GM12878 (cell line): ENCODE results near the gene CITED2.

Experiments
- RCOR1 ChIP-seq: conservative IDR thresholded peaks from 2 replicates; pipeline ENCODE4 v1.6.1; 2012; ENCODE audit warnings: low read depth, low read length, improper control_type of control experiment
- TF ChIP-seq, protein P1 (sequence below), 3 experiments: IDR thresholded peaks in 2 of 3; conservative IDR thresholded peaks in 1 of 3; 2 replicates each; pipeline ENCODE4 v1.5.1; 2011; ENCODE audit warnings: low read depth in 3 of 3, low read length in 3 of 3, mild to moderate bottlenecking in 3 of 3, control low read depth in 2 of 3, moderate library complexity in 2 of 3, inconsistent platforms in 1 of 3, mixed read lengths in 1 of 3; ENCODE audit not compliant: control insufficient read depth in 2 of 3, insufficient read depth in 1 of 3; ENCODE audit errors: extremely low read depth in 1 of 3

DNA sequence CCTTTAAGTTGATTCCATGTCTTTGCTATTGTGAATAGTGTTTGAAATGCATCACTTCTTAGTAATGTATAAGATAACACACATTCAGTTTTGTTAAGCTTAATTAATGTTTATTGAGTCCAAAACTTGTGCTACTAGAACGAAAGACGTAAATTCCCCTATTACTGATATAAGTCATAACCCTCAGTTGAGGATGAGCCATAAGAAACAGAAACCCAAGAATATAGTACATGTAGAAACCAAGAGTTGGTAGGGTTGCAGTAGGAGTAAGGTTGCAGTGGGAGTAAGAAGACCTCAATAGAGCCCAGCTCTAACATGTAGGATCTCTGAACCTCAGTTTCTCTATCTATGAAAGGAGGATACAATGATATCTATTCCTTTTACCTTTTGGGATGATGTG lies 19.3 kb downstream of the CITED2 start:
- no peak for TF ChIP-seq RCOR1
- TF ChIP-seq, protein P1, sequence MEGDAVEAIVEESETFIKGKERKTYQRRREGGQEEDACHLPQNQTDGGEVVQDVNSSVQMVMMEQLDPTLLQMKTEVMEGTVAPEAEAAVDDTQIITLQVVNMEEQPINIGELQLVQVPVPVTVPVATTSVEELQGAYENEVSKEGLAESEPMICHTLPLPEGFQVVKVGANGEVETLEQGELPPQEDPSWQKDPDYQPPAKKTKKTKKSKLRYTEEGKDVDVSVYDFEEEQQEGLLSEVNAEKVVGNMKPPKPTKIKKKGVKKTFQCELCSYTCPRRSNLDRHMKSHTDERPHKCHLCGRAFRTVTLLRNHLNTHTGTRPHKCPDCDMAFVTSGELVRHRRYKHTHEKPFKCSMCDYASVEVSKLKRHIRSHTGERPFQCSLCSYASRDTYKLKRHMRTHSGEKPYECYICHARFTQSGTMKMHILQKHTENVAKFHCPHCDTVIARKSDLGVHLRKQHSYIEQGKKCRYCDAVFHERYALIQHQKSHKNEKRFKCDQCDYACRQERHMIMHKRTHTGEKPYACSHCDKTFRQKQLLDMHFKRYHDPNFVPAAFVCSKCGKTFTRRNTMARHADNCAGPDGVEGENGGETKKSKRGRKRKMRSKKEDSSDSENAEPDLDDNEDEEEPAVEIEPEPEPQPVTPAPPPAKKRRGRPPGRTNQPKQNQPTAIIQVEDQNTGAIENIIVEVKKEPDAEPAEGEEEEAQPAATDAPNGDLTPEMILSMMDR (IDR thresholded peaks at IDR 0.05 in 2 of 3, conservative IDR thresholded peaks at IDR 0.05 in 1 of 3; ENCODE audit: control insufficient read depth in 2 of 3, extremely low read depth in 1 of 3, insufficient read depth in 1 of 3, low read depth in 3 of 3, low read length in 3 of 3), result no peak
